ENCODE measurements around the gene GLRX5.
A peak's percentile ranks its signal among the peaks of the same experiment; 100 is the strongest.

Gene GLRX5

DNA sequence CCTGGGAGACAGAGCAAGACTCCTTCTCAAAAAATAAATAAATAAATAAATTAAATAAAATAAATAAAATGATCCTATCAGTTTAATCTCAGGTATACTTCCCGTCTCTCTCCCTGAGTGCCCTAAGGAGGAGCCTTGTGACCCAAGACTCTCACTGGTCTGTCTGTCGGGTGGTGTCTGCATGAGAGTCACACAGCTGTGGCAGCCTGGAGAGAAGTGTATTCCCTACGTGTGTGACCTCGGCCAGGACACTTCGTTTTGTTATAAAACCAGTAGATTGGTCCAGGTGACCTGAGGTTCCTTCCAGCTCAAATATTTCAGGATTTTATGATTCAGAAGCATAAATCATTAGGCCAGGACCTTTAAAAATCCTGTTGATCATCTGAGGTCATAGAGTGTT lies 23.2 kb upstream of the GLRX5 start:
- no peaks in the 10 kb centered on the region for H3K27me3 ChIP-seq (ENCODE audit: control insufficient read depth, insufficient read depth, low read length)
- H3K4me3 ChIP-seq (ENCODE audit: low read length): no peak overlapping the region
- H3K36me3 ChIP-seq (ENCODE audit: insufficient read depth, low read length): peaks cover 7% of the 10 kb centered on the region
- no peak overlapping the region for H3K4me2 ChIP-seq (ENCODE audit: low read length)
- no peak overlapping the region for H3K9ac ChIP-seq (ENCODE audit: low read depth, low read length)
- H3K9me3 ChIP-seq (replicated peaks; ENCODE audit: low read length): no peaks in the 10 kb centered on the region
- H3K4me1 ChIP-seq (ENCODE audit: control insufficient read depth, insufficient read depth, low read length): peaks cover 41% of the 10 kb centered on the region

DNA sequence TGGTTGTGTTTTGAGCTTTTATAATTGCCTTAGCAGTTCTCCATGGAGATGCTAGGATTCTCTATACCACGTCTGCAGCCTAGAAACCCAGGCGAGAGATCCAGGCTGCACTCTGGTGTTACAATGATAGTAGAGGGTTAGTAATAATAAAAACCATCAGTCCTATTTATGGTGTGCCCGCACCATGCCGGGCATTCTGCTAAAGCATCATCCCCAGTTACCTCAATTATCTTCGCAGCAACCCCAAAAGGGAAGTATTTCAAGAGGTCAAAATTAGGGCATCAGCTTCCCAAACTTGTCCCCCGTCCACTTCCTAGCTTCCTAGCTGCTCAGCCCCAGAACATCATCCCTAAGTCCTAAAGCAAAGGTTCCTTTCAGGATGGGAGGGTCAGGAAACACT lies 21.6 kb upstream of the GLRX5 start:
- no peaks in the 10 kb centered on the region for H3K9me3 ChIP-seq (replicated peaks; ENCODE audit: low read length)
- H3K27me3 ChIP-seq (ENCODE audit: control insufficient read depth, insufficient read depth, low read length): no peaks in the 10 kb centered on the region
- peaks cover 41% of the 10 kb centered on the region for H3K4me1 ChIP-seq (ENCODE audit: control insufficient read depth, insufficient read depth, low read length)
- H3K4me3 ChIP-seq (ENCODE audit: low read length): no peak overlapping the region
- H3K4me2 ChIP-seq (ENCODE audit: low read length): no peak overlapping the region
- peaks cover 7% of the 10 kb centered on the region for H3K36me3 ChIP-seq (ENCODE audit: insufficient read depth, low read length)
- H3K9ac ChIP-seq (ENCODE audit: low read depth, low read length): no peak overlapping the region

DNA sequence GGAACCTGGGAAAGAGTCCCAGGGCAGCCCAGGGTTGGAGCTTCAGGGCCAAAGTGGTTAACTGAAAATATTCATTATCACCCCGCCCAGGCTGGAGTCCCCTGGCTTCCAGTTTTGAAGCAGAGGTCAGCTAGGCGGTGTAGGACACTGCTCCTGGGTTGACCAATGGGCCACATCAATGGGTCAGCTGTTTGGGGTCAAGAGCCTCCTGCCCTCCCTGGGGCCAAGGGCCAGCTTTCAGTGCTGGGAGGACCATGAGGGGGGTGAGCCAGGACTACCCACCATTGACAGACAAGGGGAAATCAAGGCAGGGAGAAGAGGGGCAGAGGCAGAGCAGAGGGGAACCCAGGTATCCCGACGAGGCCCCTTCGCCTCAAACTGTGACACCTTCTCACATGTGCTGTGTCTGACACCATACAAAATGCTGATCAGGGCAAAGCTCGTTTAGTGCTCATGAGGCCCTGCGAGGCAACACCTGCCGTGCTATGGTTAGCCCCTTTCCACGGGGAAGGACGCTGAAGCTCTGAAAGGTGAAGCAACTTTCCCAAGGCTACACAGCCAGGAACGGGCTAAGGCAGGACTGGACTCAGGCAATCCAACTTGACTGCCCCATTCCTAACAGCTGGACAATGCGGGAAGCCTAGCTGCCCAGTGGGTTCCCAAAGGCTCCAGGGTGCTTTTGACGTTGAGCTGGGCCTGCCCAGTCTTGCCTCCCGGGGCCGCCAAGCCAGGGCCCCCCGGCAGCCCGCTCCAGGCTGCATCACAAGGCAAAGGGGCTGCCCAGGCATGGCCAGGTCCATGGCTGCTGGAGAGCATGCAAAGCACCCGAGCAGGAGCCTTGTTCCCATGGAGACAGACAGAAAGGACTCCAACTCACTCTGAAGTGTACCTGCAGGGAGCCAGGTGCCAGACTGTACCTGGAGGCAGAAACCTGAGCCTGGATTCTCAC lies 20.4 kb upstream of the GLRX5 start:
- H3K27me3 ChIP-seq (ENCODE audit: control insufficient read depth, insufficient read depth, low read length): no peaks in the 10 kb centered on the region
- H3K9me3 ChIP-seq (replicated peaks; ENCODE audit: low read length): no peaks in the 10 kb centered on the region
- H3K9ac ChIP-seq (ENCODE audit: low read depth, low read length): peak overlapping the region; percentile 82
- peaks cover 50% of the 10 kb centered on the region for H3K4me1 ChIP-seq (ENCODE audit: control insufficient read depth, insufficient read depth, low read length)
- peaks cover 7% of the 10 kb centered on the region for H3K36me3 ChIP-seq (ENCODE audit: insufficient read depth, low read length)
- H3K4me3 ChIP-seq (ENCODE audit: low read length): peak overlapping the region; percentile 82
- peak overlapping the region; percentile 99 for H3K4me2 ChIP-seq (ENCODE audit: low read length)

DNA sequence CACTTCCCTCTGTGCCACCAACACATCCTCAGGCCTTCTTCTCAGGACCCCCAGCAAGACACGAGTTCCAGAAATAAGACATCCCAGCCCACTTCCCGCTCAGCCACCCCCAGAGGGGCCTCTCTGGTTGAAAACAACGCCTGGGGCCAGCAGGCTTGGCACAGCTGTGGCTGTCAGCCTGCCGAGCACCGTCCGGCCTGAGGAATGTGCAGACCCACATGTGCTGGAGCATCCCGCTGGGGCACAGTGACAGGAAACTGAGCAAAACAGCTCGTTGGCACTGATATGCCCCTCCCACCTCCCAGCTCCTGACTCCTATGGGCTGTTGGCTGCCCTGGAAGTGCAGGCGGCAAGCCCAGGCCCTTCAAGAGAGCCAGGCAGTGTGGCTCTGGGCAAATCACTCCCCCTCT lies 19.8 kb upstream of the GLRX5 start:
- Histone ChIP-seq H3K9ac (ENCODE audit: low read depth, low read length) (peak overlapping the region; percentile 82), H3K27me3 (ENCODE audit: control insufficient read depth, insufficient read depth, low read length) (no peaks in the 10 kb centered on the region), H3K9me3 (replicated peaks; ENCODE audit: low read length) (no peaks in the 10 kb centered on the region), H3K36me3 (ENCODE audit: insufficient read depth, low read length) (peaks cover 2% of the 10 kb centered on the region), H3K4me3 (ENCODE audit: low read length) (peak overlapping the region; percentile 82), H3K4me1 (ENCODE audit: control insufficient read depth, insufficient read depth, low read length) (peaks cover 57% of the 10 kb centered on the region), H3K4me2 (ENCODE audit: low read length) (peak overlapping the region; percentile 99)

DNA sequence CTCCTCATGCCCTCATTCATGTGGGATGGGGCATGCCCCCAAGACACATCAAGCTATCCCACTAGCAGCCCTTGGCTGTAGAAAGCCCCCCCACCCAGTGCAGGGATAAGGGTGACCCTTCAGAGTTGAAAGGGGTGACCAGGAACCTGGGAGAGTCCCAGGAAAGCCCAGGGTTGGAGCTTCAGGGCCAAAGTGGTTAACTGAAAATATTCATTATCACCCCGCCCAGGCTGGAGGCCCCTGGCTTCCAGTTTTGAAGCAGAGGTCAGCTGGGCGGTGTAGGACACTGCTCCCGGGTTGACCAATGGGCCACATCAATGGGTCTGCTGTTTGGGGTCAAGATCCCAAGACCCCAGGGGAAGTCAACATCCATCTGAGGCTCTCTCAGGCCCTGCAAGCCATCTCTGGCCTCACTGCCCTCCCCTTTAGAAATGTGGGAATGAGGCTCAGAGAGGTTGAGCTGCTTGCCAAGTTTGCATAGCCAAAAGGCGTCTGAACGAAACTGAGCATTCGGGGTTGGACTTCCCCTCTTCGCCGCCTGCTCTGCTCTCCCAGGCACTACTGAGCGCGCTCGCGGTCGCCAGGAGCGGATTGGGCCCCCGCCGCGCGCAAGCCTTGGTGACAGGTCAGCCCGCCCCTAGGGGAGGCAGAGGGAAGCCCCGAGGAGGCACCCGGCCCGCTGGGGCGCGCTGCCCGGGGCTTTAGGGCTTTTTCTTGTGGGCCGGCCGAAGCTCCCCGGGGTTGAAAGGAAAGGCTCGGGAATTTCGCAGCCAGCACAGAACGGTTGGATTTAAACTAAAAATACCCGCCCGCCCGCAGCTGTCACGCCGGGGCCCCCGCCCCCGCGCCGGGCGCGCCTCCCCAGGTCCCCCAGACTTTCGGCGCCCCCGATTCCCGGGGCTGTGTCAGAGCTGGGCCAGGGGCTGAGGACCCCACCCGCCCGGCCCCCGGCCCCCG lies 19.0 kb upstream of the GLRX5 start:
- no peaks in the 10 kb centered on the region for H3K9me3 ChIP-seq (replicated peaks; ENCODE audit: low read length)
- H3K27me3 ChIP-seq (ENCODE audit: control insufficient read depth, insufficient read depth, low read length): no peaks in the 10 kb centered on the region
- H3K36me3 ChIP-seq (ENCODE audit: insufficient read depth, low read length): no peaks in the 10 kb centered on the region
- peaks cover 63% of the 10 kb centered on the region for H3K4me1 ChIP-seq (ENCODE audit: control insufficient read depth, insufficient read depth, low read length)
- H3K4me2 ChIP-seq (ENCODE audit: low read length): peak overlapping the region; percentile 99
- peak overlapping the region; percentile 82 for H3K9ac ChIP-seq (ENCODE audit: low read depth, low read length)
- H3K4me3 ChIP-seq (ENCODE audit: low read length): peak overlapping the region; percentile 82

GRCh38 chr14:95516554-95517181 lies 18.2 kb upstream of the GLRX5 start, which contains the start of gene SYNE3:
TSS of gene SYNE3 (minus strand) at chr14:95516650. CDS start at chr14:95475821, 40,829 bp downstream.
- H3K27me3 ChIP-seq (ENCODE audit: control insufficient read depth, insufficient read depth, low read length): no peaks in the 10 kb centered on the region
- H3K36me3 ChIP-seq (ENCODE audit: insufficient read depth, low read length): no peaks in the 10 kb centered on the region
- H3K9me3 ChIP-seq (replicated peaks; ENCODE audit: low read length): no peaks in the 10 kb centered on the region
- peak within 1 kb of the TSS; percentile 82 for H3K9ac ChIP-seq (ENCODE audit: low read depth, low read length)
- H3K4me3 ChIP-seq (ENCODE audit: low read length): peak within 1 kb of the TSS; percentile 82
- H3K4me2 ChIP-seq (ENCODE audit: low read length): peak within 1 kb of the TSS; percentile 99
- H3K4me1 ChIP-seq (ENCODE audit: control insufficient read depth, insufficient read depth, low read length): peaks cover 60% of the 10 kb centered on the region

DNA sequence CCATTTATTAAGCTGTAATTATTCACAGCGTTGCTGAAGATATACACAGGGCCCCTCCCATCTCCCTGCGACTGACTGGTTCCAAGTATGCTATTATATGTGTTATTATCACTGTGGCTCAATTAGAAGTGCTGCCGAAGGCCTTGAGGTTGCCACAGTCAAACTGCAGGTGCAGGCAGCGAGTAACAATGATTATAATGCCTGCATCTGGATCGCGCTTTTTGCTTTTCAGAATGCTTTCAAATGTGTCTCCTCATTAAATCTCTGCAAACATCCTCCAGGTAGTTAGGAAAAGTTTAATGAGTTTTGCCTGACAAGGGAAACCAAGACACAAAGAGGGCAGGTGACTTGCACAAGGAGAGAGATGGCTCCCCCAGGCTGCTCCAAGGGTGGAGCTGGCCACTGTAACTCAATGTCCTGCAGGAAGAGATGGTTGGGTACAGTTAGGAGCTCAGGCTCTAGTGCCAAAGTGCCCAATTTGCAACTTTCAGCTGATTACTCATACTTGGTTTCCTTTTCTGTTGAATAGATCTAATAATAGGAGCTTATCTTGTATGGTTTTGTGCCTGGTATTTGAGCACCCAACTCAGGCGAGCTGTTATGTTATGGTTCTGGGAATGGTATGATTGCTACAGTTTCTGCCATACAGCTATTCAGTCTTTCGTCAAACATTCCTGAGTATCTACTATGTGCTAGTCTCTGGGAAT lies 16.7 kb upstream of the GLRX5 start:
- H3K4me1 ChIP-seq (ENCODE audit: control insufficient read depth, insufficient read depth, low read length): peaks cover 63% of the 10 kb centered on the region

GRCh38 chr14:95519699-95520098 lies 15.2 kb upstream of the GLRX5 start:
- H3K4me3 ChIP-seq (ENCODE audit: low read length): peak overlapping the region; percentile 38
- peak overlapping the region; percentile 72 for H3K4me2 ChIP-seq (ENCODE audit: low read length)
- H3K27me3 ChIP-seq (ENCODE audit: control insufficient read depth, insufficient read depth, low read length): no peaks in the 10 kb centered on the region
- no peaks in the 10 kb centered on the region for H3K9me3 ChIP-seq (replicated peaks; ENCODE audit: low read length)
- H3K4me1 ChIP-seq (ENCODE audit: control insufficient read depth, insufficient read depth, low read length): peaks cover 72% of the 10 kb centered on the region
- H3K36me3 ChIP-seq (ENCODE audit: insufficient read depth, low read length): no peaks in the 10 kb centered on the region
- peak overlapping the region; percentile 15 for H3K9ac ChIP-seq (ENCODE audit: low read depth, low read length)

More for the DNA sequence above, 16.7 kb upstream of the GLRX5 start:
- Histone ChIP-seq H3K9ac (ENCODE audit: low read depth, low read length) (no peak overlapping the region), H3K27me3 (ENCODE audit: control insufficient read depth, insufficient read depth, low read length) (no peaks in the 10 kb centered on the region), H3K4me3 (ENCODE audit: low read length) (no peak overlapping the region), H3K4me2 (ENCODE audit: low read length) (no peak overlapping the region), H3K9me3 (replicated peaks; ENCODE audit: low read length) (no peaks in the 10 kb centered on the region), H3K36me3 (ENCODE audit: insufficient read depth, low read length) (no peaks in the 10 kb centered on the region)

GRCh38 chr14:95520346-95520745 lies 14.5 kb upstream of the GLRX5 start:
- H3K4me2 ChIP-seq (ENCODE audit: low read length): peak overlapping the region; percentile 72
- no peaks in the 10 kb centered on the region for H3K9me3 ChIP-seq (replicated peaks; ENCODE audit: low read length)
- peak overlapping the region; percentile 38 for H3K4me3 ChIP-seq (ENCODE audit: low read length)

DNA sequence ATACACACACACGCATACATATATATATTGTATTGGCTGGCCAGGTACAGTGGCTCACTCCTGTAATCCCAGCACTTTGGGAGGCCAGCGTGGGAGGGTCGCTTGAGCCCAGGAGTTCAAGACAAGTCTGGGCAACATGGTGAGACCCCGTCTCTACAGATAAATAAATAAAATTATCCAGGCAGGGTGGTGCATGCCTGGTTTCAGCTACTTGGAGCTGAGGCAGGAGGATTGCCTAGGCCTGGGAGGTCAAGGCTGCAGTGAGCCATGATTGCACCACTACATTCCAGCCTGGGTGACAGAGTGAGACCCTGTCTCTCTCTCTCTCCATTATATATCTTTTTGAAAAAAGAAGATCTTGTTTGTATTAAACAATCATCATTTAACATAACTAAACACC lies 13.8 kb upstream of the GLRX5 start:
- H3K9me3 ChIP-seq (replicated peaks; ENCODE audit: low read length): no peaks in the 10 kb centered on the region
- H3K27me3 ChIP-seq (ENCODE audit: control insufficient read depth, insufficient read depth, low read length): no peaks in the 10 kb centered on the region
- H3K36me3 ChIP-seq (ENCODE audit: insufficient read depth, low read length): no peaks in the 10 kb centered on the region
- peaks cover 62% of the 10 kb centered on the region for H3K4me1 ChIP-seq (ENCODE audit: control insufficient read depth, insufficient read depth, low read length)
- H3K4me2 ChIP-seq (ENCODE audit: low read length): no peak overlapping the region
- H3K9ac ChIP-seq (ENCODE audit: low read depth, low read length): no peak overlapping the region
- H3K4me3 ChIP-seq (ENCODE audit: low read length): no peak overlapping the region

More at GRCh38 chr14:95520346-95520745, 14.5 kb upstream of the GLRX5 start:
- Histone ChIP-seq H3K36me3 (ENCODE audit: insufficient read depth, low read length) (no peaks in the 10 kb centered on the region), H3K27me3 (ENCODE audit: control insufficient read depth, insufficient read depth, low read length) (no peaks in the 10 kb centered on the region), H3K4me1 (ENCODE audit: control insufficient read depth, insufficient read depth, low read length) (peaks cover 69% of the 10 kb centered on the region), H3K9ac (ENCODE audit: low read depth, low read length) (peak overlapping the region; percentile 10)
